T-helper 9 cell (primary cell): ENCODE measurements around the gene MEIOB.

Source experiments
- DNase-seq: peaks from one replicate; pipeline ENCODE4 v3.0.0-alpha.2; 2020

MEIOB gene

GRCh38 chr16:1828645-1829410, 43.1 kb downstream of the MEIOB start:
- DNase-seq: no peak

GRCh38 chr16:1826691-1827573, 45.0 kb downstream of the MEIOB start, which contains the start of the genes FAHD1 and HAGH:
Gene FAHD1, plus strand, starts transcription at chr16:1827206. Its CDS starts 33 bp downstream, at chr16:1827239.
Gene HAGH, minus strand, starts transcription at chr16:1826825. Its CDS starts 38 bp downstream, at chr16:1826787.
- peak; percentile 83 for DNase-seq

- peak; percentile 57 for DNase-seq
These were observed 45.9 kb downstream of the MEIOB start for GRCh38 chr16:1825864-1826690.

- no peak for DNase-seq
These were observed 46.5 kb downstream of the MEIOB start for GRCh38 chr16:1825381-1825863.

- DNase-seq: no peak
These were observed 48.1 kb downstream of the MEIOB start for GRCh38 chr16:1823821-1824220.

- no peak for DNase-seq
These were observed 49.2 kb downstream of the MEIOB start for GRCh38 chr16:1822801-1823200.

- no peak for DNase-seq
These were observed 49.9 kb downstream of the MEIOB start for GRCh38 chr16:1821861-1822611.

GRCh38 chr16:1820946-1821290, 51.0 kb downstream of the MEIOB start:
- DNase-seq: no peak

- no peak for DNase-seq
These were observed 51.6 kb downstream of the MEIOB start for GRCh38 chr16:1820096-1820945.

- DNase-seq: no peak
These were observed 52.4 kb downstream of the MEIOB start for GRCh38 chr16:1819611-1820010.

- no peak for DNase-seq
These were observed 53.0 kb downstream of the MEIOB start for GRCh38 chr16:1818873-1819525.

GRCh38 chr16:1818204-1818872, 53.6 kb downstream of the MEIOB start:
- DNase-seq: no peak

- DNase-seq: no peak
These were observed 54.2 kb downstream of the MEIOB start for GRCh38 chr16:1817716-1818115.

- no peak for DNase-seq
These were observed 54.7 kb downstream of the MEIOB start for GRCh38 chr16:1817276-1817589.

- no peak for DNase-seq
These were observed 55.3 kb downstream of the MEIOB start for GRCh38 chr16:1816396-1817275.

GRCh38 chr16:1815461-1815860, 56.5 kb downstream of the MEIOB start:
- DNase-seq: no peak

GRCh38 chr16:1812732-1813163, 59.2 kb downstream of the MEIOB start:
- peak; percentile 19 for DNase-seq

- DNase-seq: no peak
These were observed 61.4 kb downstream of the MEIOB start for GRCh38 chr16:1810536-1810935.

GRCh38 chr16:1810106-1810505, 61.9 kb downstream of the MEIOB start:
- DNase-seq: no peak
